Measurements from ENCODE around the gene RHOJ. TPM values are rescaled to one million over a fixed set of nuclear protein-coding genes. Genes with fewer than 3 reads are reported as not detected.

The RHOJ gene
- total and polyA plus RNA-seq, 2 experiments from 2014 or later = 0.17 TPM; not detected in 1

DNA sequence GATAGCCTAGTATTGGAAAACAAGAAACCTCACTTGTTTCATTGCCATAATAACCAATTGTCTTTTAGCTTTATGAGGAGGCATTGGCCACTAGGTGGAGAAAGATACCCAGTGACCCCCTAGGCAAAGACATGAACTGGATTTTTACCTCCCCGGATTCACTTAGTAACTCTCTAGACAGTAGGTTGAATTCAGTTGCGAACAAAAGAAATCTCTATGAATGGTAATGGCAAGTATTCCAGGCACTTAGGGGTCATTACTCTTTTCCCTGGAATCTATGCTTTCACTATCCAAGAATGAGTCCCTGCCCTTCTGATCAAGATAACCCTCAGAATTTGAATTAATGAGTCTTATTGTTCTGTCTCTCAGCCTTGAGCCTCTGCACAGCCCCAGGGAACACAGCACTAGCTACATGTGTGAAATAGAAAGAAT, 29.5 kb upstream of the RHOJ start:
- H4K20me1 ChIP-seq (replicated peaks; ENCODE audit: insufficient read depth) = no peaks in the 10 kb centered on the region
- Mint-ChIP-seq H3K27ac (no peak overlapping the region), H3K4me1 (no peaks in the 10 kb centered on the region; the same call in 2 of the 3 replicates), H3K36me3 (ENCODE audit: low read depth) (peaks cover 2% of the 10 kb centered on the region; the same call in 1 of the 3 replicates), H3K4me3 (no peak overlapping the region), H3K9me3 (peaks cover 2% of the 10 kb centered on the region; the same call in 1 of the 3 replicates), H3K27me3 (ENCODE audit: insufficient read depth, low read depth, poor library complexity) (no peaks in the 10 kb centered on the region)
- H3K4me1 ChIP-seq (ENCODE audit: insufficient read depth) = no peaks in the 10 kb centered on the region
- H2AFZ ChIP-seq = peak overlapping the region; percentile 20; the same call in 1 of the 2 replicates
- no peaks in the 10 kb centered on the region for H3K27me3 ChIP-seq (ENCODE audit: insufficient read depth)
- peak; percentile 46; the same call in 1 of the 2 replicates for TF ChIP-seq CREB1 (CRISPR knock-in tag; IDR thresholded peaks at IDR 0.05; ENCODE audit: low read depth)
- TF ChIP-seq, protein P1, sequence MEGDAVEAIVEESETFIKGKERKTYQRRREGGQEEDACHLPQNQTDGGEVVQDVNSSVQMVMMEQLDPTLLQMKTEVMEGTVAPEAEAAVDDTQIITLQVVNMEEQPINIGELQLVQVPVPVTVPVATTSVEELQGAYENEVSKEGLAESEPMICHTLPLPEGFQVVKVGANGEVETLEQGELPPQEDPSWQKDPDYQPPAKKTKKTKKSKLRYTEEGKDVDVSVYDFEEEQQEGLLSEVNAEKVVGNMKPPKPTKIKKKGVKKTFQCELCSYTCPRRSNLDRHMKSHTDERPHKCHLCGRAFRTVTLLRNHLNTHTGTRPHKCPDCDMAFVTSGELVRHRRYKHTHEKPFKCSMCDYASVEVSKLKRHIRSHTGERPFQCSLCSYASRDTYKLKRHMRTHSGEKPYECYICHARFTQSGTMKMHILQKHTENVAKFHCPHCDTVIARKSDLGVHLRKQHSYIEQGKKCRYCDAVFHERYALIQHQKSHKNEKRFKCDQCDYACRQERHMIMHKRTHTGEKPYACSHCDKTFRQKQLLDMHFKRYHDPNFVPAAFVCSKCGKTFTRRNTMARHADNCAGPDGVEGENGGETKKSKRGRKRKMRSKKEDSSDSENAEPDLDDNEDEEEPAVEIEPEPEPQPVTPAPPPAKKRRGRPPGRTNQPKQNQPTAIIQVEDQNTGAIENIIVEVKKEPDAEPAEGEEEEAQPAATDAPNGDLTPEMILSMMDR (conservative IDR thresholded peaks at IDR 0.05; ENCODE audit: low read depth in 2 of 2) = peak; percentile 68 to 78
- no peak for TF ChIP-seq EZH2phosphoT487 (IDR thresholded peaks at IDR 0.05; ENCODE audit: unreplicated experiment)
- H3K36me3 ChIP-seq (ENCODE audit: insufficient read depth) = no peaks in the 10 kb centered on the region
- no peak overlapping the region for H3K27ac ChIP-seq (ENCODE audit: low read depth)
- ATAC-seq = peak; percentile 88
- no peak overlapping the region for H3K4me3 ChIP-seq
- H3F3A ChIP-seq (replicated peaks; ENCODE audit: low read depth) = no peaks in the 10 kb centered on the region
- no peaks in the 10 kb centered on the region; the same call in 1 of the 2 replicates for H3K9me2 ChIP-seq (ENCODE audit: insufficient read depth)
- no peak overlapping the region for H3K4me2 ChIP-seq
- H3K79me2 ChIP-seq (replicated peaks; ENCODE audit: insufficient read depth) = no peaks in the 10 kb centered on the region
- peak; percentile 78 for DNase-seq (ENCODE audit: low spot score)

DNA sequence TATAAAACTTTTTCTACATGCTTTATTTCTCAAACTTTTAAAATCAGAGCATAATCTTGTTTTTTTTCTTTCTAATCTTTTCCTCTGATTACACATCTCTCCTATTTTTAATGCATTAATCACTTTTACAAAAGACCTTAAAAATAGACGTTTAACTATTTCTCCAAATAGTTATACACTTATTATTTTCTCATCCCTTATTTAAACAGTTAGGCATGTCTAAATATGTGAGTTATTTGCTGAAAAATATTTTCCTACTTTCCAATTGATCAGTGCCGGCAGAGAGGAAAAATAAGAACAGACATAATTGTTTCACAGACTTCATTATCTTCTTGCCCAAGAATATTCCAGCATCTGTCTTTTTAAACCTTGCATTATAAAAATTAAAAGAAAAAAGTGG, 28.7 kb upstream of the RHOJ start:
- H3K4me1 Mint-ChIP-seq = no peaks in the 10 kb centered on the region; the same call in 2 of the 3 replicates
- no peaks in the 10 kb centered on the region; the same call in 1 of the 2 replicates for H3K9me2 ChIP-seq (ENCODE audit: insufficient read depth)
- no peaks in the 10 kb centered on the region for H3K4me1 ChIP-seq (ENCODE audit: insufficient read depth)
- no peaks in the 10 kb centered on the region for H3K27me3 ChIP-seq (ENCODE audit: insufficient read depth)
- no peak for ATAC-seq
- no peak overlapping the region for H3K4me3 Mint-ChIP-seq
- H3K36me3 Mint-ChIP-seq (ENCODE audit: low read depth) = no peaks in the 10 kb centered on the region; the same call in 2 of the 3 replicates
- no peaks in the 10 kb centered on the region for H3K79me2 ChIP-seq (replicated peaks; ENCODE audit: insufficient read depth)
- H3K4me3 ChIP-seq = no peak overlapping the region
- H3K4me2 ChIP-seq = no peak overlapping the region
- DNase-seq (ENCODE audit: low spot score) = no peak
- no peak overlapping the region for H2AFZ ChIP-seq
- no peaks in the 10 kb centered on the region for H3K9me3 Mint-ChIP-seq
- H3K36me3 ChIP-seq (ENCODE audit: insufficient read depth) = no peaks in the 10 kb centered on the region
- no peak overlapping the region for H3K27ac ChIP-seq (ENCODE audit: low read depth)
- no peak overlapping the region for H3K27ac Mint-ChIP-seq
- H3F3A ChIP-seq (replicated peaks; ENCODE audit: low read depth) = no peaks in the 10 kb centered on the region
- H4K20me1 ChIP-seq (replicated peaks; ENCODE audit: insufficient read depth) = no peaks in the 10 kb centered on the region
- H3K27me3 Mint-ChIP-seq (ENCODE audit: insufficient read depth, low read depth, poor library complexity) = no peaks in the 10 kb centered on the region
- TF ChIP-seq STAT1 (IDR thresholded peaks at IDR 0.05; ENCODE audit: unreplicated experiment) (no peak), ZNF114 (CRISPR knock-in tag; IDR thresholded peaks at IDR 0.05) (no peak), EZH2 (IDR thresholded peaks at IDR 0.05; ENCODE audit: low read depth, unreplicated experiment) (no peak), EZH2phosphoT487 (IDR thresholded peaks at IDR 0.05; ENCODE audit: unreplicated experiment) (no peak), ZNF331 (CRISPR knock-in tag; IDR thresholded peaks at IDR 0.05; ENCODE audit: low read depth) (no peak), NANOG (IDR thresholded peaks at IDR 0.05; ENCODE audit: borderline replicate concordance) (no peak)
- TF ChIP-seq, protein P2, sequence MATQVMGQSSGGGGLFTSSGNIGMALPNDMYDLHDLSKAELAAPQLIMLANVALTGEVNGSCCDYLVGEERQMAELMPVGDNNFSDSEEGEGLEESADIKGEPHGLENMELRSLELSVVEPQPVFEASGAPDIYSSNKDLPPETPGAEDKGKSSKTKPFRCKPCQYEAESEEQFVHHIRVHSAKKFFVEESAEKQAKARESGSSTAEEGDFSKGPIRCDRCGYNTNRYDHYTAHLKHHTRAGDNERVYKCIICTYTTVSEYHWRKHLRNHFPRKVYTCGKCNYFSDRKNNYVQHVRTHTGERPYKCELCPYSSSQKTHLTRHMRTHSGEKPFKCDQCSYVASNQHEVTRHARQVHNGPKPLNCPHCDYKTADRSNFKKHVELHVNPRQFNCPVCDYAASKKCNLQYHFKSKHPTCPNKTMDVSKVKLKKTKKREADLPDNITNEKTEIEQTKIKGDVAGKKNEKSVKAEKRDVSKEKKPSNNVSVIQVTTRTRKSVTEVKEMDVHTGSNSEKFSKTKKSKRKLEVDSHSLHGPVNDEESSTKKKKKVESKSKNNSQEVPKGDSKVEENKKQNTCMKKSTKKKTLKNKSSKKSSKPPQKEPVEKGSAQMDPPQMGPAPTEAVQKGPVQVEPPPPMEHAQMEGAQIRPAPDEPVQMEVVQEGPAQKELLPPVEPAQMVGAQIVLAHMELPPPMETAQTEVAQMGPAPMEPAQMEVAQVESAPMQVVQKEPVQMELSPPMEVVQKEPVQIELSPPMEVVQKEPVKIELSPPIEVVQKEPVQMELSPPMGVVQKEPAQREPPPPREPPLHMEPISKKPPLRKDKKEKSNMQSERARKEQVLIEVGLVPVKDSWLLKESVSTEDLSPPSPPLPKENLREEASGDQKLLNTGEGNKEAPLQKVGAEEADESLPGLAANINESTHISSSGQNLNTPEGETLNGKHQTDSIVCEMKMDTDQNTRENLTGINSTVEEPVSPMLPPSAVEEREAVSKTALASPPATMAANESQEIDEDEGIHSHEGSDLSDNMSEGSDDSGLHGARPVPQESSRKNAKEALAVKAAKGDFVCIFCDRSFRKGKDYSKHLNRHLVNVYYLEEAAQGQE (IDR thresholded peaks at IDR 0.05; ENCODE audit: unreplicated experiment) = no peak
- TF ChIP-seq, protein P3, sequence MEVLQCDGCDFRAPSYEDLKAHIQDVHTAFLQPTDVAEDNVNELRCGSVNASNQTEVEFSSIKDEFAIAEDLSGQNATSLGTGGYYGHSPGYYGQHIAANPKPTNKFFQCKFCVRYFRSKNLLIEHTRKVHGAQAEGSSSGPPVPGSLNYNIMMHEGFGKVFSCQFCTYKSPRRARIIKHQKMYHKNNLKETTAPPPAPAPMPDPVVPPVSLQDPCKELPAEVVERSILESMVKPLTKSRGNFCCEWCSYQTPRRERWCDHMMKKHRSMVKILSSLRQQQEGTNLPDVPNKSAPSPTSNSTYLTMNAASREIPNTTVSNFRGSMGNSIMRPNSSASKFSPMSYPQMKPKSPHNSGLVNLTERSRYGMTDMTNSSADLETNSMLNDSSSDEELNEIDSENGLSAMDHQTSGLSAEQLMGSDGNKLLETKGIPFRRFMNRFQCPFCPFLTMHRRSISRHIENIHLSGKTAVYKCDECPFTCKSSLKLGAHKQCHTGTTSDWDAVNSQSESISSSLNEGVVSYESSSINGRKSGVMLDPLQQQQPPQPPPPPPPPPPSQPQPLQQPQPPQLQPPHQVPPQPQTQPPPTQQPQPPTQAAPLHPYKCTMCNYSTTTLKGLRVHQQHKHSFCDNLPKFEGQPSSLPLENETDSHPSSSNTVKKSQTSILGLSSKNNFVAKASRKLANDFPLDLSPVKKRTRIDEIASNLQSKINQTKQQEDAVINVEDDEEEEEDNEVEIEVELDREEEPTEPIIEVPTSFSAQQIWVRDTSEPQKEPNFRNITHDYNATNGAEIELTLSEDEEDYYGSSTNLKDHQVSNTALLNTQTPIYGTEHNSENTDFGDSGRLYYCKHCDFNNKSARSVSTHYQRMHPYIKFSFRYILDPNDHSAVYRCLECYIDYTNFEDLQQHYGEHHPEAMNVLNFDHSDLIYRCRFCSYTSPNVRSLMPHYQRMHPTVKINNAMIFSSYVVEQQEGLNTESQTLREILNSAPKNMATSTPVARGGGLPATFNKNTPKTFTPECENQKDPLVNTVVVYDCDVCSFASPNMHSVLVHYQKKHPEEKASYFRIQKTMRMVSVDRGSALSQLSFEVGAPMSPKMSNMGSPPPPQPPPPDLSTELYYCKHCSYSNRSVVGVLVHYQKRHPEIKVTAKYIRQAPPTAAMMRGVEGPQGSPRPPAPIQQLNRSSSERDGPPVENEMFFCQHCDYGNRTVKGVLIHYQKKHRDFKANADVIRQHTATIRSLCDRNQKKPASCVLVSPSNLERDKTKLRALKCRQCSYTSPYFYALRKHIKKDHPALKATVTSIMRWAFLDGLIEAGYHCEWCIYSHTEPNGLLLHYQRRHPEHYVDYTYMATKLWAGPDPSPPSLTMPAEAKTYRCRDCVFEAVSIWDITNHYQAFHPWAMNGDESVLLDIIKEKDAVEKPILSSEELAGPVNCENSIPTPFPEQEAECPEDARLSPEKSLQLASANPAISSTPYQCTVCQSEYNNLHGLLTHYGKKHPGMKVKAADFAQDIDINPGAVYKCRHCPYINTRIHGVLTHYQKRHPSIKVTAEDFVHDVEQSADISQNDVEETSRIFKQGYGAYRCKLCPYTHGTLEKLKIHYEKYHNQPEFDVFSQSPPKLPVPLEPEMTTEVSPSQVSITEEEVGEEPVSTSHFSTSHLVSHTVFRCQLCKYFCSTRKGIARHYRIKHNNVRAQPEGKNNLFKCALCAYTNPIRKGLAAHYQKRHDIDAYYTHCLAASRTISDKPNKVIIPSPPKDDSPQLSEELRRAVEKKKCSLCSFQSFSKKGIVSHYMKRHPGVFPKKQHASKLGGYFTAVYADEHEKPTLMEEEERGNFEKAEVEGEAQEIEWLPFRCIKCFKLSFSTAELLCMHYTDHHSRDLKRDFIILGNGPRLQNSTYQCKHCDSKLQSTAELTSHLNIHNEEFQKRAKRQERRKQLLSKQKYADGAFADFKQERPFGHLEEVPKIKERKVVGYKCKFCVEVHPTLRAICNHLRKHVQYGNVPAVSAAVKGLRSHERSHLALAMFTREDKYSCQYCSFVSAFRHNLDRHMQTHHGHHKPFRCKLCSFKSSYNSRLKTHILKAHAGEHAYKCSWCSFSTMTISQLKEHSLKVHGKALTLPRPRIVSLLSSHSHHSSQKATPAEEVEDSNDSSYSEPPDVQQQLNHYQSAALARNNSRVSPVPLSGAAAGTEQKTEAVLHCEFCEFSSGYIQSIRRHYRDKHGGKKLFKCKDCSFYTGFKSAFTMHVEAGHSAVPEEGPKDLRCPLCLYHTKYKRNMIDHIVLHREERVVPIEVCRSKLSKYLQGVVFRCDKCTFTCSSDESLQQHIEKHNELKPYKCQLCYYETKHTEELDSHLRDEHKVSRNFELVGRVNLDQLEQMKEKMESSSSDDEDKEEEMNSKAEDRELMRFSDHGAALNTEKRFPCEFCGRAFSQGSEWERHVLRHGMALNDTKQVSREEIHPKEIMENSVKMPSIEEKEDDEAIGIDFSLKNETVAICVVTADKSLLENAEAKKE (CRISPR knock-in tag; IDR thresholded peaks at IDR 0.05) = no peak
